CD14-positive monocyte (primary cell): ENCODE results near the gene ADCY7. TPM values are rescaled to one million over a fixed set of nuclear protein-coding genes. Genes with fewer than 3 reads are reported as not detected.

Source experiments
- DNase-seq, 3 donors: peaks; one replicate each; pipeline ENCODE4 v3.0.0-alpha.2; 2011 to 2022
- H2AFZ ChIP-seq: 2 replicates; pipeline ENCODE4 v1.6.0; 2012; ENCODE audit warnings: mild to moderate bottlenecking, low read depth, low read length, inconsistent platforms; ENCODE audit not compliant: insufficient read depth, poor library complexity, severe bottlenecking
- H3K27ac ChIP-seq, 2 donors: 1 replicate in 1 of 2; 2 replicates in 1 of 2; pipeline ENCODE4 v1.5.1; 2012 to 2013; ENCODE audit warnings: low read length in 2 of 2, control low read depth in 1 of 2, inconsistent platforms in 1 of 2, low read depth in 1 of 2, mild to moderate bottlenecking in 1 of 2
- H3K27me3 ChIP-seq, 2 donors: one replicate each; pipeline versions ENCODE4 v1.6.0 to v1.6.1; 2011 to 2013; ENCODE audit warnings: low read length in 2 of 2; ENCODE audit not compliant: control insufficient read depth in 2 of 2, insufficient read depth in 2 of 2
- H3K36me3 ChIP-seq, 2 donors: replicated peaks in 1 of 2; 1 replicate in 1 of 2; 2 replicates in 1 of 2; pipeline versions ENCODE4 v1.5.1 to v1.6.1; 2012 to 2013; ENCODE audit warnings: low read length in 2 of 2, control low read depth in 1 of 2, inconsistent platforms in 1 of 2, mild to moderate bottlenecking in 1 of 2; ENCODE audit not compliant: insufficient read depth in 2 of 2, control insufficient read depth in 1 of 2
- H3K4me1 ChIP-seq, 2 donors: 1 replicate in 1 of 2; 2 replicates in 1 of 2; pipeline versions ENCODE4 v1.5.1 to v1.6.1; 2012 to 2013; ENCODE audit warnings: low read length in 2 of 2, control low read depth in 1 of 2, inconsistent platforms in 1 of 2, mild to moderate bottlenecking in 1 of 2, moderate library complexity in 1 of 2; ENCODE audit not compliant: insufficient read depth in 2 of 2, control insufficient read depth in 1 of 2
- H3K4me2 ChIP-seq: replicated peaks from 2 replicates; pipeline ENCODE3; 2012; ENCODE audit warnings: low read length, moderate library complexity, mild to moderate bottlenecking; ENCODE audit not compliant: poor library complexity, severe bottlenecking; ENCODE audit errors: extremely low read depth
- H3K4me3 ChIP-seq, 3 experiments: fragments of 200-600 bp in 1 of 3; sonication (generic) in 1 of 3; replicated peaks in 1 of 3; 1 replicate in 2 of 3; 2 replicates in 1 of 3; pipeline ENCODE4 v1.5.1; 2011 to 2013; ENCODE audit warnings: low read length in 3 of 3, mild to moderate bottlenecking in 3 of 3, control low read depth in 2 of 3, low read depth in 2 of 3, inconsistent platforms in 1 of 3, moderate library complexity in 1 of 3
- H3K79me2 ChIP-seq: 2 replicates; pipeline ENCODE4 v1.6.0; 2012; ENCODE audit warnings: mild to moderate bottlenecking, control low read depth, inconsistent platforms, low read length, moderate library complexity; ENCODE audit not compliant: insufficient read depth
- H3K9ac ChIP-seq: 2 replicates; pipeline ENCODE4 v1.6.0; 2017; ENCODE audit warnings: low read length, mild to moderate bottlenecking; ENCODE audit not compliant: insufficient read depth, poor library complexity, severe bottlenecking
- H3K9me3 ChIP-seq, 2 donors: replicated peaks in 1 of 2; 1 replicate in 1 of 2; 2 replicates in 1 of 2; pipeline versions ENCODE4 v1.5.1 to v1.6.1; 2012 to 2013; ENCODE audit warnings: low read length in 2 of 2, control low read depth in 1 of 2; ENCODE audit not compliant: control insufficient read depth in 1 of 2, insufficient read depth in 1 of 2
- H4K20me1 ChIP-seq: 2 replicates; pipeline ENCODE4 v1.6.0; 2012; ENCODE audit warnings: mild to moderate bottlenecking, low read length, control low read depth, moderate library complexity; ENCODE audit not compliant: insufficient read depth
- H3K27ac Mint-ChIP-seq, 7 donors: one replicate each; pipeline ENCODE4 v1.8.0; 2020; ENCODE audit warnings: mild to moderate bottlenecking in 7 of 7, mixed read lengths in 7 of 7, moderate library complexity in 6 of 7, inconsistent platforms in 2 of 7
- H3K27me3 Mint-ChIP-seq, 3 donors: one replicate each; pipeline ENCODE4 v1.8.0; 2021 to 2022; ENCODE audit warnings: low read depth in 3 of 3, mild to moderate bottlenecking in 3 of 3, mixed read lengths in 3 of 3, moderate library complexity in 3 of 3, inconsistent platforms in 1 of 3
- H3K36me3 Mint-ChIP-seq, 2 donors: one replicate each; pipeline ENCODE4 v1.8.0; 2020; ENCODE audit warnings: mixed read lengths in 2 of 2, inconsistent platforms in 1 of 2, mild to moderate bottlenecking in 1 of 2
- H3K4me1 Mint-ChIP-seq: one replicate; pipeline ENCODE4 v1.8.0; 2020; ENCODE audit warnings: mild to moderate bottlenecking, mixed read lengths
- H3K4me3 Mint-ChIP-seq, 2 donors: one replicate each; pipeline ENCODE4 v1.8.0; 2020; ENCODE audit warnings: mild to moderate bottlenecking in 2 of 2, mixed read lengths in 2 of 2, moderate library complexity in 1 of 2
- H3K9me3 Mint-ChIP-seq, 7 donors: one replicate each; pipeline ENCODE4 v1.8.0; 2020 to 2022; ENCODE audit warnings: mixed read lengths in 7 of 7, mild to moderate bottlenecking in 6 of 7, moderate library complexity in 6 of 7, inconsistent platforms in 2 of 7
- CTCF ChIP-seq: fragments of 200-600 bp; IDR thresholded peaks from one replicate; pipeline ENCODE4 v1.8.0; 2022; ENCODE audit warnings: antibody characterized with exemption, mild to moderate bottlenecking
- WGBS: methylation state at CpG from one replicate; pipeline ENCODE4 v1.1.5; 2013; ENCODE audit warnings: missing lambda C conversion rate; ENCODE audit not compliant: insufficient coverage; 5-methylcytosine and 5-hydroxymethylcytosine counted together
- intact Hi-C, 2 donors: fragments of 100-400 bp; cut with micrococcal nuclease; formaldehyde crosslinking; loops; one replicate each; pipeline versions ENCODE4 v1.15.0 to v1.15.1; 2023
- polyA plus RNA-seq, 3 donors: library from polyadenylated mRNA; depleted of rRNA in 1 of 3; unstranded in 2 of 3; stranded (reverse) in 1 of 3; fragments of 300-500 nt in 2 of 3; fragments of >200 nt in 1 of 3; fragmentation: Illumina TruSeq in 2 of 3; gene quantifications; 1 replicate in 2 of 3; 2 replicates in 1 of 3; pipeline ENCODE4 v1.2.3, GENCODE V29; 2012 to 2021

The ADCY7 gene
- polyA plus RNA-seq, 3 donors, result 53.1 to 230 (median 91.5) TPM

DNA sequence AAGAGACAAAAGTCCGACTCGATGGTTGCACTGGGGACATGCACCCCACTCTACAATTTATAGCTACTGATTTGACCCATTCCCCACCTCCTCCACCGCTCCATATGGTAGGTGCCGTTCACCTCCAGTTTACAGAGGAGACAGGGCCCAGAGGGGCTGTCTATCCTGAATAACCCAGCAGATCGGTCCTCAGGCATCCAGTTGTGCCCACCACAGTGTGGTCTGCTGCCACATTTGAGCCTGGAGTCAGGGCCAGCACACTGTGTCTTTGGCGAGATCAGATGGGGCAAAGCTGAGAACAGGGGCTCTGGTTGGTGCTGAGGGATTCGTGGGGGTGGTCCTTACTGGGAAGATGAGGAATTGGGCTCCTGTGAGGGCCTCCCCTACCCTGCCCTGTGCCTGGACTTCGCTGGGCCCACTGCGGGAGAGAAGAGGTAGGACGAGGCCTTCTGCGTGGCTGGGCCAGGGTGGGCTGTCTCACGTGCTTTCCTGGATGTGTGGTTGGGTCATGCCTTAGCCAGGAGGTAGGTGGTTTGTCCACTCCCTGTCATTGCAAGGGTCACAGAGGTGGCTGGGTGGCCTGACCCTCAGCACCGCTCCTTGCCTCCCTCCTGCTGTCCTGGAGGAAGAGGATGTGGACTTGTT lies 2.8 kb downstream of the ADCY7 start:
- peaks cover 0 to 3% (median 0%) of the 10 kb centered on the region in 7 donors for H3K9me3 Mint-ChIP-seq
- H3K27me3 Mint-ChIP-seq, result no peaks in the 10 kb centered on the region
- H3K36me3 Mint-ChIP-seq, result peaks cover 14 to 23% of the 10 kb centered on the region in 2 donors
- Histone ChIP-seq H3K9me3 (no peaks in the 10 kb centered on the region), H3K79me2 (peaks cover 92% of the 10 kb centered on the region), H3K27me3 (no peaks in the 10 kb centered on the region), H3K4me3 (no peak overlapping the region), H2AFZ (no peak overlapping the region), H3K9ac (no peak overlapping the region), H3K27ac (peak overlapping the region in 1 of 2 donors; percentile 4), H4K20me1 (no peaks in the 10 kb centered on the region), H3K36me3 (no peaks in the 10 kb centered on the region), H3K4me2 (no peak overlapping the region), H3K4me1 (peaks cover 93 to 99% of the 10 kb centered on the region in 2 donors)
- no peak for DNase-seq
- no peak for TF ChIP-seq CTCF
- 96% methylated on average over 12 of the region's 13 CpGs for WGBS
- peaks cover 95% of the 10 kb centered on the region for H3K4me1 Mint-ChIP-seq
- intact Hi-C loops, result loop anchor here in 1 of 2 donors (10.0 kb wide), 1 partner anchor 234 kb away; no protein-coding TSS in a partner anchor
- H3K4me3 Mint-ChIP-seq, result no peak overlapping the region
- H3K27ac Mint-ChIP-seq, result peak overlapping the region in 5 of 7 donors; percentile 9 to 83 (median 63)

GRCh38 chr16:50269769-50270509 lies 3.6 kb downstream of the ADCY7 start:
- peaks cover 11 to 23% of the 10 kb centered on the region in 2 donors for H3K36me3 Mint-ChIP-seq
- H3K4me2 ChIP-seq, result peak overlapping the region; percentile 40

More at GRCh38 chr16:50269769-50270509, 3.6 kb downstream of the ADCY7 start:
- Mint-ChIP-seq H3K9me3 (peaks cover 0 to 2% (median 0%) of the 10 kb centered on the region in 7 donors), H3K4me1 (peaks cover 88% of the 10 kb centered on the region), H3K4me3 (no peak overlapping the region), H3K27me3 (no peaks in the 10 kb centered on the region), H3K27ac (peak overlapping the region in 5 of 7 donors; percentile 10 to 100 (median 71))
- Histone ChIP-seq H3K79me2 (peaks cover 100% of the 10 kb centered on the region), H3K9ac (no peak overlapping the region), H4K20me1 (no peaks in the 10 kb centered on the region), H3K27ac (peak overlapping the region in 1 of 2 donors; percentile 97), H3K27me3 (no peaks in the 10 kb centered on the region), H3K4me3 (peak overlapping the region in 1 of 3 experiments; percentile 9), H3K4me1 (peaks cover 95 to 96% of the 10 kb centered on the region in 2 donors), H3K36me3 (no peaks in the 10 kb centered on the region), H2AFZ (no peak overlapping the region), H3K9me3 (no peaks in the 10 kb centered on the region)
- WGBS, result 95% methylated on average over 4 of the region's 12 CpGs
- intact Hi-C loops, result loop anchor here (10.0 kb wide), 3 partner anchors 175 to 425 kb away; partner anchors contain the start of gene NOD2 (in 1 of the 2)
- TF ChIP-seq CTCF, result no peak
- DNase-seq, result no peak
